Stomach smooth muscle (tissue), 2 donors: Measurements from ENCODE around the gene ZNF646.

Experiments
- H3K27ac ChIP-seq: one replicate; pipeline ENCODE4 v1.7.0; 2013; ENCODE audit warnings: mild to moderate bottlenecking, low read length, inconsistent platforms
- H3K27me3 ChIP-seq, 2 donors: one replicate each; pipeline ENCODE4 v1.7.0; 2013; ENCODE audit warnings: low read length in 2 of 2; ENCODE audit not compliant: insufficient read depth in 2 of 2, control insufficient read depth in 1 of 2
- H3K36me3 ChIP-seq, 2 donors: one replicate each; pipeline ENCODE4 v1.7.0; 2013; ENCODE audit warnings: low read length in 2 of 2; ENCODE audit not compliant: control insufficient read depth in 2 of 2, insufficient read depth in 2 of 2
- H3K4me1 ChIP-seq: one replicate; pipeline ENCODE4 v1.7.0; 2013; ENCODE audit warnings: low read length; ENCODE audit not compliant: control insufficient read depth, insufficient read depth
- H3K4me3 ChIP-seq, 2 donors: one replicate each; pipeline ENCODE4 v1.7.0; 2013; ENCODE audit warnings: low read length in 2 of 2
- H3K9ac ChIP-seq, 2 donors: one replicate each; pipeline ENCODE4 v1.7.0; 2013; ENCODE audit warnings: low read length in 2 of 2, mild to moderate bottlenecking in 1 of 2
- H3K9me3 ChIP-seq, 2 donors: one replicate each; pipeline ENCODE4 v1.7.0; 2013; ENCODE audit warnings: low read length in 2 of 2; ENCODE audit not compliant: control insufficient read depth in 2 of 2
- donor health status: healthy.
- donor health status: Pancreatic carcinoma.

ZNF646 gene

DNA sequence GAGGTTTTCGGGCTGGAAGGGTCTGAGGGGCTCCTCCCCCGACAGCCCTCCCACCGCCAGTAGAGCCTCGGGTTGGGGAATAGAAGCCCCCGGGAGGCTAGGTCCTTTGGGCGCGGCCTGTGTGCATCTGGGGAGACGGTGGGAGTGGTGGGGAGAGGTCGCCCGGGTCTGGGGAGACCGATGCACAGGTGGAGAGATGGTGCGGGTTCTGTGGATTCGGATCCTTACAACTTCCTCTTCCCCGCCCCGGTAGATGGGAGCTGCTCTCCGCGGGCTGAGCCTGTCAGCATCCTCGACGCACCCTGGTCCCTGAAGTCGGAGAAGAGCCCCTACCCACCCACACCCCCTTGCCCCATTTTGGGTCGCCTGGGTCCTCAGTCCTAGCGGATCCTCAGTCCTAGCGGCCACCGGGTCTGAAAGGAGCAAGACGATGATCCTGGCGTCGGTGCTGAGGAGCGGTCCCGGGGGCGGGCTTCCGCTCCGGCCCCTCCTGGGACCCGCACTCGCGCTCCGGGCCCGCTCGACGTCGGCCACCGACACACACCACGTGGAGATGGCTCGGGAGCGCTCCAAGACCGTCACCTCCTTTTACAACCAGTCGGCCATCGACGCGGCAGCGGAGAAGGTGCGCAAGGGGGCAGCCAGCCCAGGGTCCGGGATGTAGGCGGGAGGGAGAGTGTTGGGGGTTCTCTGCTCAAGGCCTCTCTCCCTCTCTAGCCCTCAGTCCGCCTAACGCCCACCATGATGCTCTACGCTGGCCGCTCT lies 34.8 kb downstream of the ZNF646 start:
- peak overlapping the region; percentile 77 to 86 for H3K4me3 ChIP-seq
- H3K9me3 ChIP-seq = no peaks in the 10 kb centered on the region
- no peaks in the 10 kb centered on the region for H3K27me3 ChIP-seq
- peak overlapping the region; percentile 80 to 90 for H3K9ac ChIP-seq
- H3K36me3 ChIP-seq = peaks cover 18 to 26% of the 10 kb centered on the region in 2 donors
- peaks cover 24% of the 10 kb centered on the region for H3K4me1 ChIP-seq
- H3K27ac ChIP-seq = peak overlapping the region; percentile 55

- Histone ChIP-seq H3K9me3 (no peaks in the 10 kb centered on the region), H3K4me3 (no peak overlapping the region), H3K36me3 (peaks cover 18 to 26% of the 10 kb centered on the region in 2 donors), H3K9ac (no peak overlapping the region), H3K27ac (no peak overlapping the region), H3K4me1 (peaks cover 24% of the 10 kb centered on the region), H3K27me3 (no peaks in the 10 kb centered on the region)
These were observed 35.4 kb downstream of the ZNF646 start for GRCh38 chr16:31109622-31110021.

DNA sequence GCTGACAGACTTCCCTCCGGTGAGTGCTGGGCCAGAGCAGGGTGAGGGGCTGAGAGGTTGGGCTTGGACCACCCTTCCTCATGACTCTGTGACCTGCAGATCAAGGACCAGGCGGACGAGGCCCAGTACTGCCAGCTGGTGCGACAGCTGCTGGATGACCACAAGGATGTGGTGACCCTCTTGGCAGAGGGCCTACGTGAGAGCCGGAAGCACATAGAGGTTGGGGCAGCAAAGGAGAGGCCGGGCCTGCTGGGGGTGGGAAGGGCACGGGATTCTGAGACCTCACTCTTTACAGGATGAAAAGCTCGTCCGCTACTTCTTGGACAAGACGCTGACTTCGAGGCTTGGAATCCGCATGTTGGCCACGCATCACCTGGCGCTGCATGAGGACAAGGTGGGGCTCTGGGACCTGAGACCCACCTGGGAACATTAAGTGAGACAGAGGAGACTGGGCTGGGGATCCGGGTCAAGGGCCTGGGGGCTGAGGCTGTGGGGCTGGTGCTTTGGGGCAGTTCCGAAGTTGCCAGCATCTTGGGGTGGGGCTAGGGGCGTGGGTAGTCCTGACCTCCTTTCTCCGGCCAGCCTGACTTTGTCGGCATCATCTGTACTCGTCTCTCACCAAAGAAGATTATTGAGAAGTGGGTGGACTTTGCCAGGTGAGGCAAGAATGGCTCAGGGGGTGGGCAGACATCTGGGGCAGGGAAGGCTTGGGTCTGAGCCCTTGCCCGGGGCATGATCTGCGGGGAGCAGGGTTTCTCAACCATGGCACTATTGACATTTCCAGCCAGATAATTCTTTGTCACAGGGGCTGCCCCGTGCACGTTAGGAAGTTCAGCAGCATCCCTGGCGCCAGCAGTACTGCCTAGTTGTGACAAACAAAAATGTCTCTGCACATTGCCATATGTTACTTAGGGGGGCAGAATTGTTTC lies 36.1 kb downstream of the ZNF646 start:
- Histone ChIP-seq H3K4me1 (peaks cover 24% of the 10 kb centered on the region), H3K36me3 (peaks cover 18 to 26% of the 10 kb centered on the region in 2 donors), H3K9ac (no peak overlapping the region), H3K27ac (no peak overlapping the region), H3K9me3 (no peaks in the 10 kb centered on the region), H3K4me3 (no peak overlapping the region), H3K27me3 (no peaks in the 10 kb centered on the region)

DNA sequence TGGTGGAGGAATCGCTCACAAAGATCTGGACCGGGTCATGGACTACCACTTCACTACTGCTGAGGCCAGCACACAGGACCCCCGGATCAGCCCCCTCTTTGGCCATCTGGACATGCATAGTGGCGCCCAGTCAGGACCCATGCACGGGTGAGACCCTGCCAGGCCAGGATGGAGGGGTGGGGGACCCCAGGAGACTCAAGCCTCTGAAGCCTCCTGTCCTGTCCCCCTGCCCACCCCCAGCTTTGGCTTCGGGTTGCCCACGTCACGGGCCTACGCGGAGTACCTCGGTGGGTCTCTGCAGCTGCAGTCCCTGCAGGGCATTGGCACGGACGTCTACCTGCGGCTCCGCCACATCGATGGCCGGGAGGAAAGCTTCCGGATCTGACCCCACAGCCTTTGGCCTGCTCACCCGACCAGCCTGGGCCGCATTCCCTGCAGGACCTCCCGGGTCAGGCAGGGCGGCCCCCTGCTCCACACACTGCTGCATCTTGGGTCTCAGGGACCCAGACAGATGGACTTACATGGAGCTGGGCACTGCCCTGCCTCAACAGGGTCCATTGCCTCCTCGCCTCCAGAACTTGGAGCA lies 37.8 kb downstream of the ZNF646 start:
- Histone ChIP-seq H3K9me3 (no peaks in the 10 kb centered on the region), H3K36me3 (peaks cover 18 to 26% of the 10 kb centered on the region in 2 donors), H3K27me3 (no peaks in the 10 kb centered on the region), H3K9ac (no peak overlapping the region), H3K4me1 (peaks cover 22% of the 10 kb centered on the region), H3K4me3 (no peak overlapping the region), H3K27ac (no peak overlapping the region)

- H3K4me3 ChIP-seq = no peak overlapping the region
- no peaks in the 10 kb centered on the region for H3K9me3 ChIP-seq
- no peak overlapping the region for H3K9ac ChIP-seq
- peaks cover 18 to 26% of the 10 kb centered on the region in 2 donors for H3K36me3 ChIP-seq
- H3K27ac ChIP-seq = no peak overlapping the region
- peaks cover 23% of the 10 kb centered on the region for H3K4me1 ChIP-seq
- no peaks in the 10 kb centered on the region for H3K27me3 ChIP-seq
These were observed 38.5 kb downstream of the ZNF646 start for GRCh38 chr16:31112711-31113110.

GRCh38 chr16:31113121-31114120 lies 39.2 kb downstream of the ZNF646 start:
- Histone ChIP-seq H3K27ac (no peak overlapping the region), H3K4me3 (peak overlapping the region in 1 of 2 donors; percentile 3), H3K9ac (no peak overlapping the region), H3K36me3 (peaks cover 18 to 26% of the 10 kb centered on the region in 2 donors), H3K4me1 (peaks cover 23% of the 10 kb centered on the region), H3K9me3 (no peaks in the 10 kb centered on the region), H3K27me3 (no peaks in the 10 kb centered on the region)

- H3K9me3 ChIP-seq = no peaks in the 10 kb centered on the region
- H3K9ac ChIP-seq = no peak overlapping the region
- no peak overlapping the region for H3K4me3 ChIP-seq
- H3K4me1 ChIP-seq = peaks cover 20% of the 10 kb centered on the region
- peaks cover 21 to 26% of the 10 kb centered on the region in 2 donors for H3K36me3 ChIP-seq
- no peaks in the 10 kb centered on the region for H3K27me3 ChIP-seq
- H3K27ac ChIP-seq = no peak overlapping the region
These were observed 40.2 kb downstream of the ZNF646 start for GRCh38 chr16:31114468-31114867.

DNA sequence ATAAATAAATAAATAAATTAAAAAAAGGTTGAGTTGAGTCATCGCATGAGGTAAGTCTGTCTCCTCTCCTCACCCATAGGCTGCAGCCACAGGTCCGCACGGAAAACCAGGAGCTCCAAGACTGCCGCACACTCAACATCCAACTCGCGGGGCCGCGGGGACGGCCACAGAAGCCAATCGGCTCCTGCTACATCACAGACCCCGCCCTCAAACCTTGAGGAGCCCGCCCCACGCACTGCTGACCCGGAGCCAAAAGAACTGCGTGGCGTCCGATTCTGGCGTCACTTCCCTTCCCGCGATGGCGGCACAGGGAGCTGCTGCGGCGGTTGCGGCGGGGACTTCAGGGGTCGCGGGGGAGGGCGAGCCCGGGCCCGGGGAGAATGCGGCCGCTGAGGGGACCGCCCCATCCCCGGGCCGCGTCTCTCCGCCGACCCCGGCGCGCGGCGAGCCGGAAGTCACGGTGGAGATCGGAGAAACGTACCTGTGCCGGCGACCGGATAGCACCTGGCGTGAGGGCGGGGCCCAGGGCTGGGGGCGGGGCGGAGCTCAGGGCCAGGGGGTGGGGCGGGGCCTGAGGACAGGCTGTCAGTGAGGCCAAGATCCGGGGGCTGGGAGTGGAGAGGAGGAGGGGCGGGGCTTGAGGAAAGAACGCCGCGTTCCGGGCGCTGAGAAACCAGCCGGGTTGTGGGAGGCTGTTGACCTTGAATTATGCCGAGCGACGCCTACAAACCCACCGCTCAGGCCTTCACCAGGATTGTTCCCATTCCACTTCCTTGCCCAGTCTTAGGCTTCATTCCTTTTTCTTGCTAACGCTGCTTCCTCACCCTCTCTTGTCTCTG lies 43.4 kb downstream of the ZNF646 start, which contains the start of gene KAT8:
Gene KAT8 (plus strand): TSS at position 281 of the 839 bp plus-strand sequence. CDS start 18 bp downstream, at position 299.
- H3K4me1 ChIP-seq = peaks cover 14% of the 10 kb centered on the region
- no peaks in the 10 kb centered on the region for H3K27me3 ChIP-seq
- H3K36me3 ChIP-seq = peaks cover 24 to 29% of the 10 kb centered on the region in 2 donors
- H3K9ac ChIP-seq = peak within 1 kb of the TSS; percentile 92 to 98
- peak within 1 kb of the TSS; percentile 78 to 84 for H3K4me3 ChIP-seq
- peak within 1 kb of the TSS; percentile 98 for H3K27ac ChIP-seq
- H3K9me3 ChIP-seq = no peaks in the 10 kb centered on the region
